ENCODE measurements around the gene ACSL1.
"Not testable (repeated sequence)": the region's sequence is repeated elsewhere in the genome, so short reads cannot be mapped to it uniquely, and the experiment has no call there.

Gene ACSL1

DNA sequence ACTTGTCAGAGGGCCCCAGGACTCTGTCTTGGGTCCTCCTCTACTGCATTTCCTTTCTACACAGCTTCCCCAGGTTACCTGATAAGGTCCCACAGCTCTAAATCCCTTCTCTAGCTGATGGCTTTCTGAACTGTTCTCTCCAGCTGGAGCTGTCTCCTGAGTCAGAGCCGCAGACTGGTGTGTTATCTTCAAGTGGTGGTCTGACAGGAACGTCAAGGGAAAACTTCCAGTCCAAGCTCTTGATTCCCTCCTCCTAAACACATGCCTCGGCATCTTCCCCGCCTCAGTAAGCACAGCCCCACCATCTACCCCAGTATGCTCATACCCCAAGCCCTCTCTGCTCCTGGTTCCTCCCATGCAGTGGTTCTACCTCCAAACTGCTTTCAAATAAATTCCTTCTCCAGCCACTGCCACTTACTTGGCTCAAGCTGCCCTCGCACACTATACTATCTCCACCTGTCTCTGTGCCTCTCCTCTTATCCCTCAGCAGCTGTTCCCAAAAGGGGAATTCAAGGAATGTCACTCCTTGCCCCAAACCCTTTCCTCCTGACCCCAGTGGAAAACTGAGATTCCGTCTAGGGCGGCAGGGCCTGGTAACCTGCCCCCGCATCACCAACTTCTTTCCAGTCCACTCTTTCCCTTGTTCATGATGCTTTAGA is 74.7 kb downstream of the ACSL1 start:
- DNase-seq = no peak

- DNase-seq = no peak
Measured at GRCh38 chr4:184748251-184748652, 77.5 kb downstream of the ACSL1 start.

DNA sequence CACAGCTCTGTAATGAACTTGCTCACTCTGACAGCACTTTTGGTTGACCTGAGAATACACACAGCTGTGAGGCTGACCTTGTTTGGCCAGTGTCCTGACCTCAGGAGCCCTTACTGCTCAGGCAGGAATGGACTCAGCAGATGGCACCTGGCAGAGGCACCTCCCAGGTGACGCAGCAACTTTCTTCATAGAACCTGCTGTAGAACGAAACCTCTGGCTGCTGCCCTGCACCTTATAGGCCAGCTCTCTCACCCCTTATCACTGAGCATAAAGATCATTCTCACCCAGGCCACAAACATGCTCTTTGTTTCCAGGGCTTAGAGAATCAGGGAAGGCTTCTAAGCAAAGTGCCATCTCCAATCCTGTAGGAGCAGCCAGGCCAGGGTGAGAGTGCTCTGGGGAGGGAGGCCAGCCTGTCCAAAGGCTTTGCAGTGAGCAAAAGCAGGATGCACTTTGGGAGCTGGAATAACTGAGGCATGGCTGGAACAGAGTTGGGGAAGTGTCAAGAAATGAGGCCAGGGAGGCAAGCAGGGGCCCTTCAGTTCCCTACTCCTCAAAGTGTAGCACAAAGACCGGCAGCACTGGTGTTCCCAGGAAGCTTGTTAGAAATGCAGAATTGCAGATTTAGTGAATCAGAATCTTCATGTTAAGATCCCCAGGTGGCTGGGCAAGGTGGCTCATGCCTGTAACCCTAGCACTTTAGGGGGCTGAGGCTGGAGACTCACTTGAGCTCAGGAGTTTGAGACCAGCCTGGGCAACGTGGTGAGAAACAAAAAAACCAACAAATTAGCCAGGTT is 78.5 kb downstream of the ACSL1 start:
- no peak for DNase-seq

- DNase-seq = no peak
Measured at GRCh38 chr4:184745831-184746795, 79.7 kb downstream of the ACSL1 start.

GRCh38 chr4:184744236-184744635 is 81.5 kb downstream of the ACSL1 start:
- no peak for DNase-seq

- DNase-seq = no peak
Measured at GRCh38 chr4:184743650-184744049, 82.1 kb downstream of the ACSL1 start.

GRCh38 chr4:184741651-184742050 is 84.1 kb downstream of the ACSL1 start:
- not testable (repeated sequence) for DNase-seq

DNA sequence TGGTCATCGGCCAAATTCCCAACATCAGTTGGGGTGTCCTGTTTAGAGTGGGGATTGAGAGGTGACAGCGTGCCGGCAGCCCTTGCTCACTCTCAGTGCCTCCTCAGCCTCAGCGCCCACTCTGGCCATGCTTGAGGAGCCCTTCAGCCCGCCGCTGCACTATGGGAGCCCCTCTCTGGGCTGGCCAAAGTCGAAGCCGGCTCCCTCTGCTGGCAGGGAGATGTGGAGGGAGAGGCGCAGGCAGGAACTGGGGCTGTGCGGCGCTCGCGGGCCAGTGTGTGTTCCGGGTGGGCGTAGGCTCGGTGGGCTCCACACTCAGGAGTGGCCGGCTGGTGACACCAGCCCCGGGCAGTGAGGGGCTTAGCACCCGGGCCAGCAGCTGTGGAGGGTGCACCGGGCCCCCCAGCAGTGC is 84.8 kb downstream of the ACSL1 start:
- no peak for DNase-seq

GRCh38 chr4:184739575-184739974 is 86.2 kb downstream of the ACSL1 start:
- not testable (repeated sequence) for DNase-seq

GRCh38 chr4:184734758-184735157 is 91.0 kb downstream of the ACSL1 start:
- DNase-seq = no peak

- DNase-seq = peak; percentile 94
Measured at GRCh38 chr4:184733654-184734524, 91.9 kb downstream of the ACSL1 start, which contains the start of gene CENPU. Gene CENPU (minus strand): TSS chr4:184734096. CDS start chr4:184734062, 34 bp downstream.

DNA sequence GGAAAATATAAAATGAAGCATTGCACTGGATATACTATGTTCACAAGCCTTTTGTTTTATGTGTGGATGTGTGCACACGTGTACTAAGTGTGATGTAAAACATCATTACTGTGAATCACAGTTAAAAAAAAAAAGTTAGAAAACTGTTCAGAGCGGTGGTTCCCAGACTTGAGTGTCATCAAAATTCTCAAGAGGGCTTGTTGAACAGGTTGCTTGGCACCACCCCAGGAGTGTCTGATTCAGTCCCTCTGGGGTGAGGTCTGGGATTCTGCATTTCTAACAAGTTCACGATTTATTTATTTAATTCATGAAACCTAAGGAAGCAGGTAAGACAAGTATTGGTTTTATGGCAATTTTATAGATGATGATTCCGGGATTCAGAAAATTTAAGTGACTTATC is 93.6 kb downstream of the ACSL1 start:
- peak; percentile 36 for DNase-seq

DNA sequence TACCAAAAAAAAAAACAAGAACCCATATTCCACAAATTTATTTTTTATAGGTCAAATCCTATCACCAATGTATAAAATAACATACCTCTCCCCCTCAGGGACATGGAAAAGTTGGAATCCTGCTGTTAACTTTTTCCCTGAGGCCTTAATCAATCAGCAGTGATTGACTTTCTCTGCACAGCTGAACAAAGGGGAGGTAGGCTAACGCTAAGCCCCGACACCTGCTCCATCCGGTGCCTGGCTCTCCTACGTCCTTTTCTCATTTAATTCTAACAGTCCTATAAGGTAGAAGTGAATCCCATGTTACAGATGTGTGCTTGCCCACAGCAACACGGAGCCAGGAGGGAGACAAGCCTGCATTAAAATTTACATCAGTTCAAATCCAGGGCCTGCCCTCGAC is 94.7 kb downstream of the ACSL1 start:
- DNase-seq = no peak

DNA sequence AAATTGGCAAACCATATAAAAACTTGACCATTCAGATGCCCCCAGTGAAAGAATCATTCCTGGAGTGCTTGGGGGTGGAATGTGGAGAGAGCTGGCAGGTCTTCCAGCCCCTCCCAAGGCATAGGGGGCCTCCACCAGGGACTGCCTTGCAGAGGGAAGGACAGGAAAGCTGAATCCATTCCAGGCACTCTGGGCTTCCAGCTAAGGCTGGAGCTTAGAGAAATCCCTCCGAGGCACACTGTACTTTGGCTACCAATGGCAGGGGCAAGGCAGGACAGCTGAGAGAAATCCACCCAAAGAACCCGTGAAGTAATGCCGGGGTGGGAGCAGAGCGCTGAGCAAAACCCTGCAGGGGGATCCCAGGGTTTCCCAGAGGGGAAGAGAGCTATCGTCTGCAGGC is 95.8 kb downstream of the ACSL1 start:
- no peak for DNase-seq

GRCh38 chr4:184728858-184729257 is 96.9 kb downstream of the ACSL1 start:
- DNase-seq = no peak

DNA sequence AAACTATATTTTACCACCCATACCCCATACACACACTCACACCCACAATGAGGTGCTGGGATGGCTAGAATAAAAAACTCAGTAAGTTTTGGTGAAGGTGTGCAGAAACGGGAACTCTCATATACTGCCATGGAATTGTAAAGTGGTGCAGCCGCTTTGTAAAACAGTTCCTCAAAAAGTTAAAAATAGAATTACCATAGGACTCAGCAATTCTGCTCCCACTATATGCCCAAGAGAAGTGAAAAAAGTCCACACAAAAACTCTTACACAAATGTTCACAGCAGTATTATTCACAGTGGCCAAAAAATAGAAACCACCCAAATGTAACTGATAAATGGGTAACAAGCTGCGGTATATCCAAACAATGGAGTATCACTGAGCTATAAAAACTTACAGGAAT is 98.3 kb downstream of the ACSL1 start:
- DNase-seq = no peak

DNA sequence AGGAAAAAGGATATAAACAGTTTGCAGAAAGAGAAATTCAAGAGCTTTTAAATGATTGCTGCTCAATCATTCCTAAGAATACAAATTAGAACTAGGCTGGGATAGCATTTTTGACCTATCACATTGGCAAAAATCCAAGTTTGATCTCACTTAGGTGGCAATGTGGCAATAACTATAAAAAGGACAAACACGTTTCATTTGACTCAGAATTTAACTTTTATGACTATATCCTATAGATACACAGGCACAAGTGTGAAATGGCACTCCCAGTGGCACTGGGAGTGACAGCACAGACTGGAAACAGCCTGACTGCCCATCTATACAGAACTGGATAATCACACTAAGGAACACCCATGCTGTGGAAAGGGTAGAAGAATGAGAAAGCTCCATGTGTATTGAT is 103.0 kb downstream of the ACSL1 start:
- DNase-seq = no peak

DNA sequence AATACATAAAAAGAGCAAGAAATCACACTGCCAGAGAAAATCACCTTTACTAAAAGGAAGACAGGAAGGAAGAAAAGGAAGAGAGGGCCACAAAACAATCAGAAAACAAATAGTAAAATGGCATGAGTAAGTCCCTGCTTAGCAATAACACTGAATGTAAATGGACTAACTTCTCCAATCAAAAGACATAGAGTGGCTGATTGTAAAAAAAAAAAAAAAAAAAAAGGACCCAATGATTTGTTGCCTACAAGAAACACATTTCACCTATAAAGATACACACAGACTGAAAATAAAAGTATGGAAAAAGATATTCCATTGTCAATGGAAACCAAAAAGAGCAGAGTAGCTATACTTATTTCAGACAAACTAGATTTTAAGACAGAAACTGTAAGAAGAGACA is 104.5 kb downstream of the ACSL1 start:
- DNase-seq = no peak

- no peak for DNase-seq
Measured at GRCh38 chr4:184719407-184719806, 106.4 kb downstream of the ACSL1 start.

DNA sequence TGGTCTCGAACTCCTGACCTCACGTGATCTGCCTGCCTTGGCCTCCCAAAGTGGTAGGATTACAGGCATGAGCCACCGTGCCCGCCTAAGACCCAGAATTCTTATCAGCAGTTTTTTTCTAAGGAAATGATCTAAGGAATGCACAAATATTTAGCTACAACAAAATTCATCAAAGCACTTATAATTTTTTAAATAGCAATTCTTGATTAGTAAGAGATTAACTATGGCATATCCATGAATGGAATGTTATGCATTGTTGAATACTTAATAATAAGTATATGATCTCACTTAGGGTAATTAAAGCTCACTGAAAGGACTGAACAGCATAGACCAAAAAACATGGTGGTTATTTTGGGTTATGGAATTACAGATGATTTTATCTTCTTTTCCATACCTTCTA is 110.2 kb downstream of the ACSL1 start:
- DNase-seq = no peak

DNA sequence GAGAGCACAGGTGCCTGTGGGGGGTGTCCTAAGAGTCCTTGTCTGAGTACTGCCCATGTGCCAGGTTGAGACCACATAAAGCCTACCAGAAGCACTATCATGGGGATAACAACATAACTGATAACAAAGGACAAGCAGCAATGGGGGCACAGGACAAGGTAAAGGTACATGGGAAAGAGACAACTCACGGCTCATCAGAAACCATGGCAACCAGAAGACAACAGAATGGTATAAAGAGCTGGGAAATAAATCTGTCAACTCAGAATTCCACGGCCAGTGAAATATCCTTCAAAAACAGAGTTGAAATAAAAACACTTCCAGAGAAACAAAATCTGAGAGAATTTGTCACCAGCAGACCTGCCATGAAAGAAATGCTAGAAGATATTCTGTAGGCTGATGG is 111.9 kb downstream of the ACSL1 start:
- DNase-seq = no peak

DNA sequence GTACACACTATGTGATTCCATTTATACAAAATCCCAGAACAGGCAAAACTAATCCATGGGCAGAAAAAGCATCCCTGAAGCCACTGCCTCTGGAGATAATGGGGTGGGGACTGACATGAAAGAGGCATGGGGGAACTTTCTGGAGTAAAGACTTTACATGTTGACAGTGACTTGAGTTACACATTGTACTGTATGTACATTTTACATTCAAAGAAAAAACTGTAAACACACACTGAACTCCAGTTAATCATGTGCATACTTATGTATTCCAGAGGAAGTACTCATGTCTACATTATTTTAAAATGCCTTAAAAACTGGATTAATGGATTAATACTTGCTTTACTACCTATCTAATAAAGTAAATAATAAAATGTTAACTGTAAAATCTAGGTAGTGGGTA is 113.4 kb downstream of the ACSL1 start:
- DNase-seq = no peak

Data from DMS79 (cell line).